Astrocyte (in vitro differentiated cells and primary cell): Measurements from ENCODE around the gene RNF149. TPM values are rescaled to one million over a fixed set of nuclear protein-coding genes. Genes with fewer than 3 reads are reported as not detected.
A peak's percentile ranks its signal among the peaks of the same experiment; 100 is the strongest.

Experiments
- DNase-seq: peaks from one replicate; pipeline ENCODE4 v3.0.0-alpha.2; 2010; ENCODE audit warnings: low read depth
- FAIRE-seq: peaks from 2 replicates; lab custom pipeline; 2011; peaks lifted over from hg19 to GRCh38; lab: Jason Lieb, UNC
- H2AFZ ChIP-seq: 2 replicates; pipeline ENCODE4 v1.6.0; 2012; ENCODE audit warnings: low read depth, low read length, inconsistent platforms
- H3K27ac ChIP-seq: 2 replicates; pipeline ENCODE4 v1.5.1; 2011; ENCODE audit warnings: low read depth, low read length, inconsistent platforms
- H3K27me3 ChIP-seq: 2 replicates; pipeline ENCODE4 v1.6.0; 2011; ENCODE audit warnings: low read length, inconsistent platforms; ENCODE audit not compliant: insufficient read depth
- H3K36me3 ChIP-seq: 2 replicates; pipeline ENCODE4 v1.5.1; 2011; ENCODE audit warnings: low read length, inconsistent platforms; ENCODE audit not compliant: insufficient read depth
- H3K4me1 ChIP-seq: 2 replicates; pipeline ENCODE4 v1.5.1; 2011; ENCODE audit warnings: low read length, inconsistent platforms; ENCODE audit not compliant: insufficient read depth
- H3K4me2 ChIP-seq: 2 replicates; pipeline ENCODE4 v1.6.0; 2012; ENCODE audit warnings: low read length, inconsistent platforms
- H3K4me3 ChIP-seq: 2 replicates; pipeline ENCODE4 v1.5.1; 2011; ENCODE audit warnings: low read depth, mild to moderate bottlenecking, low read length, inconsistent platforms; ENCODE audit not compliant: insufficient read depth
- H3K79me2 ChIP-seq: 2 replicates; pipeline ENCODE4 v1.6.0; 2012; ENCODE audit warnings: mild to moderate bottlenecking, low read length, inconsistent platforms; ENCODE audit not compliant: insufficient read depth
- H3K9ac ChIP-seq: 2 replicates; pipeline ENCODE4 v1.6.0; 2012; ENCODE audit warnings: mild to moderate bottlenecking, low read length, inconsistent platforms
- H3K9me3 ChIP-seq: 2 replicates; pipeline ENCODE4 v1.5.1; 2012; ENCODE audit warnings: low read depth, mild to moderate bottlenecking, low read length, inconsistent platforms; ENCODE audit not compliant: insufficient read depth
- H4K20me1 ChIP-seq: 2 replicates; pipeline ENCODE4 v1.6.0; 2012; ENCODE audit warnings: low read length, inconsistent platforms; ENCODE audit not compliant: insufficient read depth
- H3K27ac Mint-ChIP-seq: one replicate; pipeline ENCODE4 v1.8.0; 2021; ENCODE audit warnings: mild to moderate bottlenecking, mixed read lengths; ENCODE audit not compliant: unreplicated experiment
- H3K27me3 Mint-ChIP-seq: one replicate; pipeline ENCODE4 v1.8.0; 2021; ENCODE audit warnings: low read depth, mixed read lengths; ENCODE audit not compliant: unreplicated experiment
- H3K36me3 Mint-ChIP-seq: one replicate; pipeline ENCODE4 v1.8.0; 2021; ENCODE audit warnings: low read depth, mixed read lengths; ENCODE audit not compliant: unreplicated experiment
- H3K4me1 Mint-ChIP-seq: one replicate; pipeline ENCODE4 v1.8.0; 2021; ENCODE audit warnings: low read depth, mixed read lengths; ENCODE audit not compliant: unreplicated experiment
- H3K4me3 Mint-ChIP-seq: one replicate; pipeline ENCODE4 v1.8.0; 2021; ENCODE audit warnings: mild to moderate bottlenecking, moderate library complexity, mixed read lengths; ENCODE audit not compliant: unreplicated experiment
- H3K9me3 Mint-ChIP-seq: one replicate; pipeline ENCODE4 v1.8.0; 2021; ENCODE audit warnings: mild to moderate bottlenecking, mixed read lengths; ENCODE audit not compliant: unreplicated experiment
- CTCF ChIP-seq: IDR thresholded peaks from 2 replicates; pipeline ENCODE4 v1.5.1; 2011; ENCODE audit warnings: low read depth, mild to moderate bottlenecking, inconsistent platforms, low read length, moderate library complexity; ENCODE audit not compliant: insufficient read depth
- EZH2 ChIP-seq: IDR thresholded peaks from 2 replicates; pipeline ENCODE4 v1.6.1; 2012; ENCODE audit warnings: mild to moderate bottlenecking, low read length, inconsistent platforms; ENCODE audit not compliant: insufficient read depth
- total RNA-seq: library from RNA; stranded (reverse); gene quantifications from 2 replicates; pipeline ENCODE4 v1.2.1, GENCODE V29; 2021

The RNF149 gene
- total RNA-seq, 1 donor from 2014 or later, result 36.4 TPM

GRCh38 chr2:101267671-101268656 is 40.5 kb downstream of the RNF149 start:
- H3K9ac ChIP-seq, result no peak overlapping the region
- Mint-ChIP-seq H3K27me3 (no peaks in the 10 kb centered on the region), H3K4me1 (peaks cover 12% of the 10 kb centered on the region), H3K36me3 (peaks cover 14% of the 10 kb centered on the region), H3K27ac (no peak overlapping the region), H3K9me3 (no peaks in the 10 kb centered on the region), H3K4me3 (peak overlapping the region; percentile 21)
- DNase-seq (no peak), FAIRE-seq (no peak)
- H2AFZ ChIP-seq, result no peak overlapping the region
- no peaks in the 10 kb centered on the region for H3K27me3 ChIP-seq
- no peaks in the 10 kb centered on the region for H3K4me1 ChIP-seq
- H4K20me1 ChIP-seq, result no peaks in the 10 kb centered on the region
- TF ChIP-seq CTCF, result no peak
- no peak for TF ChIP-seq EZH2
- H3K4me3 ChIP-seq, result no peak overlapping the region
- H3K4me2 ChIP-seq, result no peak overlapping the region
- H3K79me2 ChIP-seq, result peaks cover 3% of the 10 kb centered on the region
- H3K9me3 ChIP-seq, result no peaks in the 10 kb centered on the region
- peaks cover 39% of the 10 kb centered on the region for H3K36me3 ChIP-seq
- no peak overlapping the region for H3K27ac ChIP-seq

DNA sequence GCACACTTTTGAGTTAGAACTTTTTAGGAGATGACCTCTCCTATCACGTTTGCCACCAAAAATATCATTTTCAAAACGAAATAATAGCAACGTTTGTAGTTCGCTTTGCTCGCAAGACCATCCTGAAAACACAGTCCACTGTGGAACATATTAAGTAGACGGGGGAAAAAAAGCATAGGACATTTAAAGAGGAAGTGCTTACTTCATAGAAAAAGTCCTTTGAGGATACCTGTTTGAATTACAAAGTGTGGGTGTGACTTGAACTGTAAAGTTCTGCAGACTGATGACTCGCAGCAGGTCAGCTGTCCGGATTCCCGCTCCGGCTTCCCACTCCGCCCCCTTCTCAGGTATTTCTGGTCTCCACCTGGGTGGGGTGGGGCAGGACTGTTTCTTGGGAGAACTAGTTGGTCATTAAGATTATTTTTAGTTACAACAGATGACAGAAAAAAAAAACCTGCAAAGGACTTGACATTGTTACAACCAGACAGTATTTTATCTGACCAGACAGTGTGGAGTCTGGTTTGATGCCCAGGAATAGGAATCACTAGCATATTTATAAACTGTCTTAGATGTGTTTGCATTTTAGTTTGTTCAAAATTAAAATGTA is 42.5 kb downstream of the RNF149 start:
- no peak overlapping the region for H3K27ac Mint-ChIP-seq
- no peak for FAIRE-seq

More for the DNA sequence above, 42.5 kb downstream of the RNF149 start:
- H3K27me3 ChIP-seq, result no peaks in the 10 kb centered on the region
- H3K27me3 Mint-ChIP-seq, result no peaks in the 10 kb centered on the region
- H3K79me2 ChIP-seq, result peaks cover 8% of the 10 kb centered on the region
- H3K4me3 Mint-ChIP-seq, result no peak overlapping the region
- no peak overlapping the region for H3K9ac ChIP-seq
- H3K36me3 Mint-ChIP-seq, result peaks cover 13% of the 10 kb centered on the region
- H3K9me3 ChIP-seq, result no peaks in the 10 kb centered on the region
- H3K27ac ChIP-seq, result no peak overlapping the region
- H4K20me1 ChIP-seq, result peaks cover 6% of the 10 kb centered on the region
- DNase-seq, result no peak
- H3K36me3 ChIP-seq, result peaks cover 40% of the 10 kb centered on the region
- no peak overlapping the region for H3K4me3 ChIP-seq
- no peaks in the 10 kb centered on the region for H3K9me3 Mint-ChIP-seq
- H3K4me2 ChIP-seq, result no peak overlapping the region
- H2AFZ ChIP-seq, result no peak overlapping the region
- no peaks in the 10 kb centered on the region for H3K4me1 ChIP-seq
- peaks cover 12% of the 10 kb centered on the region for H3K4me1 Mint-ChIP-seq
- TF ChIP-seq CTCF, result no peak
- no peak for TF ChIP-seq EZH2
